CD4-positive, alpha-beta T cell treated with Interleukin-4 for 1 hour (primary cell): Measurements from ENCODE around the gene TTYH1.
"Not testable (repeated sequence)": the region's sequence is repeated elsewhere in the genome, so short reads cannot be mapped to it uniquely, and the experiment has no call there.

Source experiments
- DNase-seq, 2 donors: peaks; one replicate each; pipeline ENCODE4 v3.0.0-alpha.2; 2020 to 2022

The TTYH1 gene

DNA sequence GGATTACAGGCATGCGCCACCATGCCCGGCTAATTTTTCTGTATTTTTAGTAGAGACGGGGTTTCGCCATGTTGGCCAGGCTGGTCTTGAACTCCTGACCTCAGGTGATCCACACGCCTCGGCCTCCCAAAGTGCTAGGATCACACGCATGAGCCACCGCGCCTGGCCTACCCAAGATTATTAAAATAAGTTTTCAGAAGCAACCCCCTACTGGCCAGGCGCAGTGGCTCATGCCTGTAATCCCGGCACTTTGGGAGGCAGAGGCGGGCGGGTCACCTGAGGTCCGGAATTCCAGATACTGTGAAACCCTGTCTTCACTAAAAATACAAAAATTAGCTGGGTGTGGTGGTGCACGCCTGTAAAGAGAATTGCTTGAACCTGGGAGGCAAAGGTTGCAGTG is 31.1 kb downstream of the TTYH1 start:
- DNase-seq, result not testable (repeated sequence)

DNA sequence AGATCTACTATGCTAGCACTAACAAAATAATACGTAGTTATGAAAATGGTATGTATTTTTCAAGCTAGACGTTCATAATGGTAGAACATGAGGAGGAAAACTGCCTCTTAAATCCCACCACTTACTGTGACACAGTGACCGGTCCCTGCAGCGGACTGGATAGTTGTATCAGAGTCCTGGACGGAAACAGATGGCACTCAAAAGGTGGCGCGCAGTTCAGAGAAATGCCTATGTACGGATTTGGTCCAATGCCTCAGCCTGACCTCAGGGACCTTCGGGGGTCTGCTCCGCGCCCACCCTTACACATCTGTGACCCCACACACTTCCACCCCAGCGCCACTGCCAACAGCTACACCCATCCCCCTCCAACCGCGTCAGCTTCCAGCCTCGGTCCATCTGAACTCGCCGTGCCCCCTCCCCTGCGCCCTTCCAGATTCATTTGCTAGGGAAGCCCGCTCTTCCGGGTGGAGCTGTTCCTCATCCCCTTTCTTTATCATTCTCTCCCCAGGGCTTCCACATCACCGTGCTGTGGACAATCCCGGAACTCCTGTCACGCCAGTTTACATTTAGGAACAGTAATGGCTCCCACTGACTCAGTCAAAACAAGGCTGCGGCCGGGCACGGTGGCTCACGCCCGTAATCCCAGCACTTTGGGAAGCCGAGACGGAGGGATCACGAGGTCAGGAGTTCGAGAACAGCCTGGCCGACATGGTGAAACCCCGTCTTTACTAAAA is 32.9 kb downstream of the TTYH1 start:
- peak; percentile 48 to 57 for DNase-seq

DNA sequence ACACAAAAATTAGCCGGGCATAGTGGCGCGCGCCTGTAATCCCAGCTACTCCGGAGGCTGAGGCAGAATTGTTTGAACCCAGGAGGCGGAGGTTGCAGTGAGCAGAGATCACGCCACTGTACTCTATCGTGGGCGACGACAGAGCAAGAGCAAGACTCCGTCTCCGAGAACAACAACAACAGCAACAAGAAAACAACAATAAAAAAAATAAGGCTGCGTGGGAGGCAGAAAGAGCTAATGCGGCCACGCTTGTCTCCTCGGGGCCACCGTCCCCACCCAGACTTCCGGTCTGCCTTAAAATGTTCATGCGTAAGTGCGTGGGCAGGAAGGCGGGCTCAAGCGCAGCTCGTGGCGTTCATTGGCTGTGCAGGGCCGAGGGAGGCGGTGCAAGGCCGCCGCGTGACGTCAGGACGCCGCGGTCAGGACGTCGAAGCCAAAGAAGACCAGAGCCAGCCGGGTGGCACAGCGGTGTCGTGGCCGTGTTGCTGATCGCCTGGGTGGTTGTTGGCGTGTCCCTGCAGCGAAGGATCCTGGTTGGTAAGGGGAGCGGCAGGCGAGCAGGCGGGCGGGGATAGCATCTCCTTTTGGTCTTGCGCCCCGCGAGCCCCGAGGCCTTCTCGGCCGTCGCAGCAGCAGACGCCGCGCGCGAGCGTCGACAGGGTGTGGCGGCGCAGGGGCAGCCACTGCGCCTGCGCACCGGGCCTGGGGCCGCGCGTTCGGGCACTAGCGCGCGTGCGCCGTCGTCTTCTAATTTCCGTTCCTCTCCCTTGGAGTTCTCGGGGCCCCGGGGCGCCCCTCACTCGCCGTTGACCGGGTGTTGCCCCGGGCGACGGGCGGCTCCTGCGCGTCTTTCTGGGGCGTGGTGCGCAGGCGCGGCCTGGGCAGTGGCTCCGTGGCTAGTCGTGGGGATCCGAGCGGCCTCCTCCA is 33.8 kb downstream of the TTYH1 start, which contains the start of gene LENG8:
Gene LENG8, plus strand, starts transcription at position 426 of the 927 bp plus-strand sequence. CDS start 2,146 bp downstream, outside the sequence.
- DNase-seq, result peak; percentile 98 to 99

DNA sequence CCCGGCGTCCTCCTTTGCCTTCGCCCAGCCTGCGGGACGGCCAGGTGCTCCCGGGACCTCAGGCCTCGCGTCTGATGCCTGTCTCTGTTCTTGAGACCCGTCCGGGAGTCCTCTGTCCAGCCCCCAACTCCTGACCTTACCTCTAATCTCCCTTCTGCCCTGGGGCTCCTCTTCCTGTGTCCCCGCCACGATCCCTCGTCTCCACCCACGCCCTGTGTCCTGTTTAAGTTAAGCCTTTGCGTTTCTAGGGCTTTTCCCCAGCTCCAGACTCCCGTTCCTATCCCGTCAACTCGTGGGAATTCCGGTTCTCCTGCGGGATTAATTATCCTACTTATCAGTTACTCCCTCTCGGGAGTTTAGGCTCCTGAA is 34.4 kb downstream of the TTYH1 start:
- no peak for DNase-seq

DNA sequence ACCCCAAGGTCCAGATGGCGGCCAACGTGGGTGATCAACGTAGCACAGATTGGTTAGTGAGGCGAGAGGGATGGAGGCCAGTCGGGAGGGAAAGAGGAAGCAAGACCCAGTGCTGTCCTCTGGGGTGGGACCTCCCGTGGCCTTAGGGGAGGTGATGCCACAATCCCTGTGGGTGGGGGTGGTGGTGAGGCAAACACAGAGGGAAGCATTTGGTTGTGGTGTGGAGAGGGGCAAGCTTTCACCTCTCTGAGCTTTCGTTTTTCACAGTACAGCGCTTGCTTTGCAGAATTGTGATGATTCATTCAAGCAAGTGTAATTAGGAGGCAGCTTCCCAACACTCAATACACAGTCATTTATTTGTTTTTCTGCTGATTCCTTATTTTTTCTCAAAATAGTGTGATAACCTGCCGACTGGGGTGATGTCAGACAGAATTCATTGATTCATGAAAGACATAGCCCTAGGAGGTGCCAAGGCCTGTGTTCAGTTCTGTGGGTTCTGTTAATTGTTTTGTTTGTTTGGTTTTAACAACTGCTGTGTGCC is 36.1 kb downstream of the TTYH1 start:
- peak in 1 of 2 donors; percentile 32 for DNase-seq

DNA sequence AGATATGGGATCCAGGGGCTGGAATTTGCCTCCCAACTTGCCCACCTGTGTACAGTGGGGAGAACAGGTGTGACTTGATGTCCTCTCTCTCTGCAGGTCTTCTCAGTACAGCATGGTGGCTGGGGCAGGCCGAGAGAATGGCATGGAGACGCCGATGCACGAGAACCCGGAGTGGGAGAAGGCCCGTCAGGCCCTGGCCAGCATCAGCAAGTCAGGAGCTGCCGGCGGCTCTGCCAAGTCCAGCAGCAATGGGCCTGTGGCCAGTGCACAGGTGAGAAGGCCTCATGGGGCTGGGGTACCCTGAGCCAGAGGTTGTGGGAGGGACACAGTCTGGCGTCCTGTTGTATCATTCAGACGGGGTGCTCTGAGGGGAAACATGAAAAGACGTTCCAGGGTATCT is 36.7 kb downstream of the TTYH1 start:
- no peak for DNase-seq

DNA sequence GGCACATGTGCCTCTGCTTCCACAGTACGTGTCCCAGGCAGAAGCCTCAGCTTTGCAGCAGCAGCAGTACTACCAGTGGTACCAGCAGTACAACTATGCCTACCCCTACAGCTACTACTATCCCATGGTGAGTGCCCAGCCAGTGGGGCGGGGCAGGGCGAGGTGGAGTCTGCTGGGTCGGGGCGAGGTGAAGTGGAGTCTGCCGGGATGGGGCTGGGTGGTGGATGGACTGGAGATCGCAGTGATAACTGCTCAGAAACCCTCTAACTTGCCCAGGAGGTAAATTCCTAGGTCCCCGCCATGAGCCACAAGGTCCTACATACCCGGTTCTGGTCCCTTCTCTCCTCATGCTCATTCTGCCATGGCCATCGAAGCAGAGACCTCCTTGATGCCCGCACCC is 37.4 kb downstream of the TTYH1 start:
- no peak for DNase-seq

DNA sequence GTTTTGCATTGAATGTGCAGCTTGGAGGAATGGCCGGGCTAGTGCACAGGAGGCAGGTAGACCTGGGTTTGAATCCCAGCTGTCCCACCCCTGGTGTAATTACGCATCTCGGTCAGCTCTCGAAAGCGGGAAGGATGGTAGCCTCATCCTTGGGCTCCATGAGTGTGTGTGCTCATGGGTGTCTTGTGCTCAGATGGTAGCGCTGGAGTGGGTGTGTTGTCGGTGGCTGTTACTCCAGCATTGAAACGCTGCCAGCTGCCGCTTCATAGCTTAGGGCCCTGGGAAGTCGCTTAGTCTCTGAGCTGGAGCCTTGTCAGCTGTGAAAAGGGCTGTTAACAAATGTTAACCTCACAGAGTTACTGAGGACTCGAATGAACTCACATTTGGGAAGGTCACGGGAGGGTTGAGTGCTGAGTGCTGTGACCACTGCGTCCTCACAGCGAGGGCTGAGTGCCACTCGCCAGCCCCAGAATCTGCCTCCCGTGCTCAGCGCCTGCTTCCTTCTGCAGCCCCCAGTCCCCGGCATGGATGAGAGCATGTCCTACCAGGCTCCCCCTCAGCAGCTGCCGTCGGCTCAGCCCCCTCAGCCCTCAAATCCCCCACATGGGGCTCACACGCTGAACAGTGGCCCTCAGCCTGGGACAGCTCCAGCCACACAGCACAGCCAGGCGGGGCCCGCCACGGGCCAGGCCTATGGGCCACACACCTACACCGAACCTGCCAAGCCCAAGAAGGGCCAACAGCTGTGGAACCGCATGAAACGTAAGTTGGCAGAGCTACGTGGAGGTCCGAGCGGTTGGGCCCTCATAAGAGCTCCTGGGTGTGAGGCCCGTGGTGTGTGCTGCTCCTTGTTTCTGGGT is 38.9 kb downstream of the TTYH1 start:
- no peak for DNase-seq

DNA sequence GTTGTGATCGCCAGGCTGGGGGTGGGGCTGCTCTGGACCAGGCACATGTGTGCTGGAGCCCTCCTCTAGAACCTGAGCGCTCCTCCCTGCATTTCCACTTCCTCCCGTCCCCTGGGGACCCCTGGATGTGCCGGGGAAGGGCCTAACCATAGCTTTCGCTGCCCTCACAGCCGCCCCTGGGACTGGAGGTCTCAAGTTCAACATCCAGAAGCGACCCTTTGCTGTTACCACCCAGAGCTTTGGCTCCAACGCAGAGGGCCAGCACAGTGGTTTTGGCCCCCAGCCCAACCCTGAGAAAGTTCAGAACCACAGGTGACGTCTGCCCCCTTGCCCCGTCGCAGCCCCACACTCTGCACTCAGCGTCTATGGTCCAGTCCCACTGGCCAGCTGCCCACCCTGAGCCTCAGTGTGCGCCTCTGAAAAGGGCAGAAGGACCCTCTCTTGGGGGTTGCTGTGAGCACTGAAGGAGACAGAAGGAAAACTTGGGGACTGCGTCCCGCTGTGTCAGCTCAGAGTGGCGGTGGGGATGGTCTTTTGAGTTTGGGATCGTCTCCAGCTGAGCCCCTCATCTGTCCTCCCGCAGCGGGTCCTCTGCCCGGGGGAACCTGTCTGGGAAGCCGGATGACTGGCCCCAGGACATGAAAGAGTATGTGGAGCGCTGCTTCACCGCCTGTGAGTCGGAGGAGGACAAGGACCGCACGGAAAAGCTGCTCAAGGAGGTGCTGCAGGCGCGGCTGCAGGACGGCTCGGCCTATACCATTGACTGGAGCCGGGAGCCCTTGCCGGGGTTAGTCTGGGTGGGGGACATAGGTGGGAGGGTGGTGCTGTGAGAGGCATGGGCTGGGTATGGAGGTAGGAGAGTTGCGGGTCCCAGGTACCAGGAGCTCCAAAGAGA is 39.8 kb downstream of the TTYH1 start:
- no peak for DNase-seq

DNA sequence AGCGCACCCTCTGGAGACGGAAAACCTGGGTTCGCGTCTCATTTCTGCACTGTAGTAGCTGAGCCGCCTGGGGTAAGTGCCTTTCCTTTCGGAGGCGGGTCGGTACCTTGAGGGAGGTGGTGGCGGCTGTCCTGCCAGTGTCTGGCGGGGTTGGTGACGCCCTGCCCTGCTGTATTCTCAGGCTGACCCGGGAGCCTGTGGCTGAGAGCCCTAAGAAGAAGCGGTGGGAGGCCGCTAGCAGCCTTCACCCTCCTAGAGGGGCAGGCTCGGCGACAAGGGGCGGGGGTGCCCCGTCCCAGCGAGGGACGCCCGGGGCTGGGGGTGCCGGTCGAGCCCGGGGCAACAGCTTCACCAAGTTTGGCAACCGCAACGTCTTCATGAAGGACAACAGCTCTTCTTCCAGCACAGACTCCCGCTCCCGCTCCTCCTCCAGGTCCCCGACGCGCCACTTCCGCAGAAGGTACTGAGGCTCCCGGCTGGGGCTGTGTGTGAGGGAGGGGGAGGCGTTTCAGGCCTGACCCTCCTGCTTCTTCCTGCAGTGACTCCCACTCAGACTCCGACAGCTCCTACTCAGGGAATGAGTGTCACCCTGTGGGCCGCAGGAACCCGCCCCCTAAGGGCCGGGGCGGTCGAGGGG is 40.6 kb downstream of the TTYH1 start:
- no peak for DNase-seq

DNA sequence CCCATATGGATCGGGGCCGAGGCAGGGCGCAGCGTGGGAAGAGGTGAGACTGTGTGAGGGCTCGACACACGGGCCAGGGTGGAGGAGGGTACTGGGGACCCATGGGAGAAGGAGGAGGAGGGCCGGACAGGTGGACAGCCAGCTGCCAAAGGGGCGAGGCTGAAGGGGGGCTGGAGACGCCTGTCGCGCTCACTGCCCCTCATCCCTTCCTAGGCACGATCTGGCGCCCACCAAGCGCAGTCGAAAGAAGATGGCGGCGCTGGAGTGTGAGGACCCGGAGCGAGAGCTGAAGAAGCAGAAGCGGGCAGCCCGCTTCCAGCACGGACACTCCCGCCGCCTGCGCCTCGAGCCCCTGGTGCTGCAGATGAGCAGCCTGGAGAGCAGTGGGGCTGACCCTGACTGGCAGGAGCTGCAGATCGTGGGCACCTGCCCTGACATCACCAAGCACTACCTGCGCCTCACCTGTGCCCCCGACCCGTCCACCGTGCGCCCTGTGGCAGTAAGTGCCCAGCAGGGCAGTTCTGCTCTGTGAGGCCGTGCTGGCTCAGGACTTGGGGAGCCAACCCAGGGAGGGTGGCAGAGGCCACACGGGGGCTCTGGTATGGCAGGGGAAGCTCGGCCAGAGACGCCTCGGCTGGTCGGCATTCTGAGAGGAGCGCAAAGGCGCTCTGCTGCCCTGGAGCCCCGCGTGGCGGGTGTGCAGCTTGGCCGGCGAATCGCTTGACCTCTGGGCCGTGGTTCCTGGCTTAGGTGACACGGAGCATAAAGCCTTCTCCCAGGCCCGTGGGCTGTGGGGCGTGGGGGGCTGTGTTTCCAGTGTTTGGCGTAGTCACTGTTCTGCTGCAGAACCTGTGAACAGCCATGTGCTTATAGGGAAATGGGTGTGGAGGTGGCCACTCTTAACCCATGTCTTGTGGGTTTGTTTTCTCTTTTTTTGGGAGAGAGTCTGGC is 41.4 kb downstream of the TTYH1 start:
- DNase-seq, result no peak

DNA sequence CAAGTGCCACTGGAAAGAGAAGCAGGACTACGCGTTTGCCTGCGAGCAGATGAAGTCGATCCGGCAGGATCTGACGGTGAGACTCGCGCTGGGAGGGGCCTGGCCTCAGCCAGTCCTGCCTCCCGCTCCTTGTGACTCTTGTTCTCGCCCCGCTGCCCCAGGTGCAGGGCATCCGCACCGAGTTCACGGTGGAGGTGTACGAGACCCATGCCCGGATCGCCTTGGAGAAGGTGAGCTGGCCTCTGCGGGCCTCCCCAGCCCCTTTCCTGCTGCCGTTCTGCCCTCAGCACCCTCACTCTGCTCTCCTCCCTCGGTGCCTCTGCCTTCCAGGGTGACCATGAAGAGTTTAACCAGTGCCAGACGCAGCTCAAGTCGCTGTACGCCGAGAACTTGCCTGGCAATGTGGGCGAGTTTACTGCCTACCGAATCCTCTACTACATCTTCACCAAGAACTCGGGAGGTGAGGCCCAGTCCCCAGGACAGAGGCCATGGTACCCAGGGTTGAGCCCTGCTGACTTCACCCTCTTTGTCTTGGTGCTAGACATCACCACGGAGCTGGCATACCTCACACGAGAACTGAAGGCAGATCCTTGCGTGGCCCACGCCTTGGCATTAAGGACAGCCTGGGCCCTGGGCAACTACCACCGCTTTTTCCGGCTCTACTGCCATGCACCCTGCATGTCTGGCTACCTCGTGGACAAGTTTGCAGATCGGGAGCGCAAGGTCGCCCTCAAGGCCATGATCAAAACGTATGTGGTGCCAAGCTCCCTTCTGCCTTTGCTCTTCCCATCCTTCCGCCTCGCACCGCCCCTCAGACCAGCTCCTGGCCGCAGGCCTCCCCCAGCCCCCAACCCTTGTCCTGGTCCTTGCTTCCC is 42.7 kb downstream of the TTYH1 start:
- DNase-seq, result no peak

DNA sequence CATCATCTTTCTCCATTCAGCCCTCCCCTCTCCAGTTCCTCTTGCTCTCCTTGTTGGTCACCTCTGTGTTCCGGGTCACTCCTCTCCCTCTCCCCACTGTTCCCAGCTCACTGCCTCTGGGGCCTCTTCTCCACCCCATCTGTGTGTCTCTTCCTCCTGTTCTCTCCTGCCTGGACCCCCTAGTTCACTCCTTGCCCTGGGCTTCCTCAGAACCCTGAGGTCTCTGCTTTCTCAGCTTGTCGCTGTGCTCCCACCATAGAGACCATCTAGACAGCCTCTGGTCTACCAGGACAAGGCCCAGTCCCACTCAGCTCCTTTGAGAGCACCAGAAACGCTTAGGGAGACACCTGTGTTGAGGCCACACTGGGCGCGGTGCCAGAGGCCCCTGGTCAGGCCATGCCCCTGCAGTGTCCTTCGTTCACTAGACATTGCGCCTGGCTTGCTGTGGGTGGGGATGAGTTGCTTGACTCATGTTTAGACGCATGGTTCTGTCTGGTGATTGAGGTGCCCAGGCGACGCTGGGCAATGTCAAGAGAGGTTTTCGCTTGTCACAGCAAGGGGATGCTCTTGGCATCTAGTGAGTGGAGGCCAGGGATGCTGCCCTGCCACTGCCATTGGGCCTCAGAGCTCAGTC is 43.5 kb downstream of the TTYH1 start:
- no peak for DNase-seq

DNA sequence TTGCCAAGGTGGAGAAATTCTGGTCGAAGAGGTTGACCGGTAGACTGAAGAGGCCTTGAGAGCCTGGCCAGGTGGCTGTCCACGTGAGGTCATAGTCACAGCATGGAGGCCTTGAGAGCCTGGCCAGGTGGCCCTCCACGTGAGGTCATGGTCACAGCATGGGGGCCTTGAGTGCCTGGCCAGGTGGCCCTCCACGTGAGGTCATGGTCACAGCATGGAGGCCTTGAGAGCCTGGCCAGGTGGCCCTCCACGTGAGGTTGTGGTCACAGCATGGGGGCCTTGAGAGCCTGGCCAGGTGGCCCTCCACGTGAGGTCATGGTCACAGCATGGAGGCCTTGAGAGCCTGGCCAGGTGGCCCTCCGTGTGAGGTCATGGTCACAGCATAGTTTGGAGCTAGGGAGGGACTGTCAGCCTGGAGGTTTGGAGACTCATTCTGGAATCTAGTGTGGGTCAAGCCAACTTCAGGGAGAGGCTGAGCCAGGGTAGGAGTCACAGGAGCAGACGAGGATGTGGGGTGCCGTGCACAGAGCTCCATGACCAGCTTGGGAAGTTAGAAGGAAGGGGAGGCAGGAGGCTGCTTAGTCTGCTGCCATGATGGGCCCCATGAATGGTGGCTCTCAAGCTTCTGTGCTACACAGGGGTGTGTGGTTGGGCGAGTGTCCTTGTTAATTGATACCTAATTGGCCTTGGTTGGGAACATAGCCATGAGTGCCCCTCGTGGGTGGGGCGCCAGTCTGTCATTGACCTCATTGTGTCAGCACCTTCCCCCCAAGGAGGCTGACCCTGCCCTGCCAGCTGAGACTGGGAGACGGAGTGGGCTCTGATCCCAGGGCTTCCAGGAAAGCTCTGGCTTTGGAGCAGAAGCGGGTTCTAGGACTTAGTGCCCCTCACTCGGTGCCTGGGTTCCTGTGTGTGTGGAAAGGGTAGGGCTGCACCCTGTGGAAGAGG is 44.3 kb downstream of the TTYH1 start:
- DNase-seq, result no peak

DNA sequence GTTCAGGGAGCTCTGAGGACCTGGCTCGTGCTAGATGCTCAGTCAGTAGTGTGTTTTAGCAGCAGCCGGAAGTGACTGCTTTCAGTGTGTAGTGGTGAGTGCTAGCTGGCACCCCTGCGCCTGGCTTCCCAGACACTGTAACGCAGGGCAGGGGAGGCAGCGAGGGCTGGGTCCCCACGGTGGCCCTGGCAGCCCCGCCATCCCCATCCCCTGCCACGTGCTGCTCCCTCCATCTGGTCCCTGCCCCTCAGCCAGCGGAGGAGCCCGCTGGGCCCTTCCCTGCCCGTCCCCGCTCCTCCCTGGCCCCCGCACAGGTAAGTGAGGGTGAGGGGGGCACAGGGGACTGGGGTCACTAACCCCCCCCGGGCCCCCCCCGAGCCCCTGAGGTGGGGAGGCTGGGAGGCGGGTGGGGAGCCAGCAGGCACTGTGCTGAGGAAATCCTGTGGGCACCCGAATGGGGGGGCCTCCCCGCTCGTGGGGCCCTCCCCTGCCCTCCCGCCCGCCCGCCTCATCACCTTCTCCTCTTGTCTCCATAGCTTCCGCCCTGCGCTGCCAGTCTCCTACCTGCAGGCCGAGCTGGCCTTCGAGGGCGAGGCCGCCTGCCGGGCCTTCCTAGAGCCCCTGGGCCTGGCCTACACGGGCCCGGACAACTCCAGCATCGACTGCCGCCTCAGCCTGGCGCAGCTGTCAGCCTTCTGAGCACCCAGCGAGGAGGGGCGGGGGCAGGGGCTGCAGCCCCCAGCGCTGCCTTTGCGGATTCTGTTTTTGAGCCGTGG is 45.2 kb downstream of the TTYH1 start:
- DNase-seq, result no peak

DNA sequence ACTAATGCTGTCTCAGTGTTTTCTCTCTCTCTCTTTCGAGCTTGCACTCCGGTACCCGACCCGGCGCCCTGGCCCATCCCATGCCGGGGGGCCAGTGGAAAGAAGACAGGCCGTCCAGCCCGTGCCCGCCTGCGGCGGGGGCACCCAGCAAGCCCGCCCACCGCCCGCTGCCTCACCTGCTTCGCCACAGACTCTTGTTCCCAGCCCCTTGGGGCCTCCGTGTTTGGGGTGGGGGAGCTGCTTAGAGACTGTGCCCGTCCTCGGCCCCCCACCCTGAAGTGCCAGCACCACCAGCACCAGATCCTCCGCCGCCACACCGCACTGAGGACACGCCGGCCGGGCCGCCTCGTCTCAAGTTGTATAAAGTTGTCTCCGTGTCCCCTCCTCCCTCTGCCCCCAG is 45.9 kb downstream of the TTYH1 start:
- DNase-seq, result no peak
